ENCODE data around the gene NAPG.
"Not testable (repeated sequence)": the region's sequence is repeated elsewhere in the genome, so short reads cannot be mapped to it uniquely, and the experiment has no call there.

NAPG gene

DNA sequence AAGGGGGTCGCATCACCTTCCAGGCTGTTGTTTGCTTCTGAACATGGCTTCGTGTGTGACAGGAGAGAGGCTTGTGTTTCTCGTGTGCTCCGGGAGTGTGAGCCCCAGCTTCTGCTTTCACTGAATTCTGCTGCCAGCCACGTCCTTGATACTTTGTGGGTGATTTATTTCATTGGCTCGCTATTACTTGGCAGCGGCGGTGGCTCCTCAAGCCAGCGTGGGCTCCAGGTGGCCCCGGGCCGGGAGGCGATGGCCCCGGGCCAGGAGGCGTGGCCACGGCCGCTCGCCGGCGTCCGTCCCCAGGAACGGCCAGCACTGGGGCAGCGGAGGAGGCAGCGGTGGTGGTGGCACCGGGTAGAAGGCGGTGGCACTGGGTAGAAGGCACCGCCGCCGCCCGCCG is 63.1 kb downstream of the NAPG start:
- no peak for FAIRE-seq

DNA sequence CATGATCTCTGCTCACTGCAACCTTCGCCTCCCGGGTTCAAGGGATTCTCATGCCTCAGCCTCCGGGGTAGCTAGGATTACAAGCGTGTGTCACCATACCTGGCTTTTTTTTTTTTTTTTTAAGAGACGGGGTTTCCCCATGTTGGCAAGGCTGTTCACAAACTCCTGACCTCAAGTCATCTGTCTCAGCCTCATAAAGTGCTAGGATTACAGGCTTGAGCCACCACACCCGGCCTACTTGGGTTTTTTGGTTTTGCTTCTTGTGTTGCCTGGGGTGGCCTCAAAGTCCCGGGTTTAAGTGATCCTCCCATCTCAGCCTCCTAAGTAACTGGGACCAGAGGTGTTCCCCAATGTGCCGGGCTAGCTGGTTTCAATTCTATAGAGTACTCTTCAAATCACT is 64.6 kb downstream of the NAPG start:
- FAIRE-seq = no peak

DNA sequence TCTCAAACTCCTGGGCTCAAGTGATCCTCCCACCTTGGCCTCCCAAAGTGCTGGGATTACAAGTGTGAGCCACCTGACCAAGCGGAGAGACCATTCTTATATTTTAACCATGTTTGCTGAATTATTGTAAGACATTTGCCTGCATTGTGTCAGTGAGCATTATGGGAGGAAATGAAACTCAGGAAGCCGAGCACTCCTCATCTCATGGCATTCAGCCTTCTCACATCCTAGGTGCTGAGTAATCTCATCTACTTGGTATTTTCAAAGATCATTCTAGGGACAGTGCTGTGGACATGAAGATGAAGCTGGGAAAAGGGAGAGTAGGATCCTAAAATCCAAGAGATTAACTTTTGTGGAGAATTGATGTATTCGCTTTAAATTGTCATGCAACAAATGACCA is 66.1 kb downstream of the NAPG start:
- no peak for FAIRE-seq

GRCh38 chr18:10593366-10594022 is 67.7 kb downstream of the NAPG start:
- FAIRE-seq = not testable (repeated sequence)

GRCh38 chr18:10595917-10596316 is 70.1 kb downstream of the NAPG start:
- FAIRE-seq = not testable (repeated sequence)

DNA sequence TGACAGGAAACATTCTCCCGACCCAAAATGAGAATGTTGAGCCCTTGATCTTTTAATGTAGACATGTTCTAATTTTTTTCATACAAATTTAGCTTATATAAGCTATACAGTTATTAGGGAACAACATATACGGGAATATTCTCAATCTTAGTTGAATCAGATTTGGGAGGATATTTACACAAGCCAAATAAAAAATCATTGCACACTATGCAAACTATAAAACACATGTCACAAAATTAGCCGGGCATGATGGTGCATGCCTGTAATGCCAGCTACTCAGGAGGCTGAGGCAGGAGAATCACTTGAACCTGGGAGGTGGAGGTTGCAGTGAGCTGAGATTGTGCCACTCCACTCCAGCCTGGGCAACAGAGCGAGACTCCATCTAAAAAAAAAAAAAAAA is 71.9 kb downstream of the NAPG start:
- FAIRE-seq = not testable (repeated sequence)

DNA sequence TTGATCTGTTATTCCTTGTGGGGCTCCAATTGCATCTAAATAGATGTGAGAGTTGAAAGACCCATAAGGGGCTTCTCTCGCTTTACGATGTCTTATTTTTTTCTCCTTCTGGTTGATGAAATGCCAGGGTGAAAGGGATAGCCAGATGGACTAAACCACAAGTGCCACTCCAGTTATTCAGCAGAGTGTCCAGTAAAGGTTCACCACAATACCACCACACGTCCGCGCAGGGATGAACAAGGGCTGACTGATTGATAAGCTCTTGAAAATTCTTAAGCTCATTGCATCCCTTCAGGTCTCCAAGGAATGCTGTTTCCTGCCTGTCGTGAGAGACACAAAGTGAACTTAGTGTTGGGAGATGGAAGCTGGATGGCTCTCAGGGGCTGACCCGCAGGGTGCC is 74.9 kb downstream of the NAPG start:
- FAIRE-seq = not testable (repeated sequence)

All from islet of Langerhans (tissue), 1 donor.